ENCODE data around the gene FAM43B.

FAM43B gene

GRCh38 chr1:20593756-20594155 is 41.4 kb downstream of the FAM43B start:
- WGBS (ENCODE audit: insufficient coverage, insufficient read length) = no CpG with 5 or more reads among the region's 5 CpGs
- H3K4me3 ChIP-seq (ENCODE audit: low read length) = no peak overlapping the region

GRCh38 chr1:20594746-20595145 is 42.4 kb downstream of the FAM43B start:
- Histone ChIP-seq H3K9me3 (ENCODE audit: control insufficient read depth, insufficient read depth, low read length) (no peaks in the 10 kb centered on the region), H3K36me3 (ENCODE audit: control insufficient read depth, insufficient read depth, low read length) (no peaks in the 10 kb centered on the region), H3K4me1 (ENCODE audit: control insufficient read depth, insufficient read depth, low read length) (no peaks in the 10 kb centered on the region), H3K27me3 (ENCODE audit: control insufficient read depth, insufficient read depth, low read length) (no peaks in the 10 kb centered on the region), H3K4me3 (ENCODE audit: low read length) (no peak overlapping the region), H3K27ac (ENCODE audit: low read length) (no peak overlapping the region)
- WGBS (ENCODE audit: insufficient coverage, insufficient read length) = no CpG with 5 or more reads among the region's 14 CpGs
- DNase-seq (ENCODE audit: low read depth, low spot score) = no peak

More at GRCh38 chr1:20593756-20594155, 41.4 kb downstream of the FAM43B start:
- Histone ChIP-seq H3K9me3 (ENCODE audit: control insufficient read depth, insufficient read depth, low read length) (no peaks in the 10 kb centered on the region), H3K36me3 (ENCODE audit: control insufficient read depth, insufficient read depth, low read length) (no peaks in the 10 kb centered on the region), H3K27me3 (ENCODE audit: control insufficient read depth, insufficient read depth, low read length) (no peaks in the 10 kb centered on the region), H3K27ac (ENCODE audit: low read length) (no peak overlapping the region), H3K4me1 (ENCODE audit: control insufficient read depth, insufficient read depth, low read length) (peaks cover 2% of the 10 kb centered on the region; the same call in 1 of the 2 replicates)
- DNase-seq (ENCODE audit: low read depth, low spot score) = no peak

- WGBS (ENCODE audit: insufficient coverage, insufficient read length) = no CpG with 5 or more reads among the region's 6 CpGs
- Histone ChIP-seq H3K27me3 (ENCODE audit: control insufficient read depth, insufficient read depth, low read length) (no peaks in the 10 kb centered on the region), H3K27ac (ENCODE audit: low read length) (no peak overlapping the region), H3K9me3 (ENCODE audit: control insufficient read depth, insufficient read depth, low read length) (no peaks in the 10 kb centered on the region), H3K4me1 (ENCODE audit: control insufficient read depth, insufficient read depth, low read length) (no peaks in the 10 kb centered on the region), H3K36me3 (ENCODE audit: control insufficient read depth, insufficient read depth, low read length) (no peaks in the 10 kb centered on the region), H3K4me3 (ENCODE audit: low read length) (no peak overlapping the region)
- DNase-seq (ENCODE audit: low read depth, low spot score) = no peak
Observed at GRCh38 chr1:20596106-20596505, 43.7 kb downstream of the FAM43B start.

- Histone ChIP-seq H3K9me3 (ENCODE audit: control insufficient read depth, insufficient read depth, low read length) (no peaks in the 10 kb centered on the region), H3K36me3 (ENCODE audit: control insufficient read depth, insufficient read depth, low read length) (no peaks in the 10 kb centered on the region), H3K4me1 (ENCODE audit: control insufficient read depth, insufficient read depth, low read length) (no peaks in the 10 kb centered on the region), H3K4me3 (ENCODE audit: low read length) (no peak overlapping the region), H3K27ac (ENCODE audit: low read length) (no peak overlapping the region), H3K27me3 (ENCODE audit: control insufficient read depth, insufficient read depth, low read length) (no peaks in the 10 kb centered on the region)
- DNase-seq (ENCODE audit: low read depth, low spot score) = no peak
- no CpG with 5 or more reads among the region's 3 CpGs for WGBS (ENCODE audit: insufficient coverage, insufficient read length)
Observed at GRCh38 chr1:20597650-20598049, 45.3 kb downstream of the FAM43B start.

- Histone ChIP-seq H3K4me1 (ENCODE audit: control insufficient read depth, insufficient read depth, low read length) (no peaks in the 10 kb centered on the region), H3K36me3 (ENCODE audit: control insufficient read depth, insufficient read depth, low read length) (no peaks in the 10 kb centered on the region), H3K27ac (ENCODE audit: low read length) (no peak overlapping the region), H3K9me3 (ENCODE audit: control insufficient read depth, insufficient read depth, low read length) (no peaks in the 10 kb centered on the region), H3K27me3 (ENCODE audit: control insufficient read depth, insufficient read depth, low read length) (no peaks in the 10 kb centered on the region), H3K4me3 (ENCODE audit: low read length) (no peak overlapping the region)
- no CpG with 5 or more reads among the region's 5 CpGs for WGBS (ENCODE audit: insufficient coverage, insufficient read length)
- DNase-seq (ENCODE audit: low read depth, low spot score) = no peak
Observed at GRCh38 chr1:20600156-20600555, 47.8 kb downstream of the FAM43B start.

GRCh38 chr1:20601129-20601825 is 48.9 kb downstream of the FAM43B start:
- WGBS (ENCODE audit: insufficient coverage, insufficient read length) = no CpG with 5 or more reads among the region's 5 CpGs
- no peak overlapping the region for H3K27ac ChIP-seq (ENCODE audit: low read length)

GRCh38 chr1:20602851-20603450 is 50.6 kb downstream of the FAM43B start:
- no CpG with 5 or more reads among the region's 4 CpGs for WGBS (ENCODE audit: insufficient coverage, insufficient read length)
- H3K27me3 ChIP-seq (ENCODE audit: control insufficient read depth, insufficient read depth, low read length) = no peaks in the 10 kb centered on the region
- no peak overlapping the region for H3K27ac ChIP-seq (ENCODE audit: low read length)

More at GRCh38 chr1:20601129-20601825, 48.9 kb downstream of the FAM43B start:
- Histone ChIP-seq H3K9me3 (ENCODE audit: control insufficient read depth, insufficient read depth, low read length) (no peaks in the 10 kb centered on the region), H3K36me3 (ENCODE audit: control insufficient read depth, insufficient read depth, low read length) (no peaks in the 10 kb centered on the region), H3K4me1 (ENCODE audit: control insufficient read depth, insufficient read depth, low read length) (no peaks in the 10 kb centered on the region), H3K4me3 (ENCODE audit: low read length) (no peak overlapping the region), H3K27me3 (ENCODE audit: control insufficient read depth, insufficient read depth, low read length) (no peaks in the 10 kb centered on the region)
- DNase-seq (ENCODE audit: low read depth, low spot score) = no peak

GRCh38 chr1:20603504-20604464 is 51.4 kb downstream of the FAM43B start:
- Histone ChIP-seq H3K4me1 (ENCODE audit: control insufficient read depth, insufficient read depth, low read length) (no peaks in the 10 kb centered on the region), H3K36me3 (ENCODE audit: control insufficient read depth, insufficient read depth, low read length) (no peaks in the 10 kb centered on the region), H3K9me3 (ENCODE audit: control insufficient read depth, insufficient read depth, low read length) (no peaks in the 10 kb centered on the region), H3K27me3 (ENCODE audit: control insufficient read depth, insufficient read depth, low read length) (no peaks in the 10 kb centered on the region), H3K4me3 (ENCODE audit: low read length) (no peak overlapping the region), H3K27ac (ENCODE audit: low read length) (no peak overlapping the region)
- WGBS (ENCODE audit: insufficient coverage, insufficient read length) = no CpG with 5 or more reads among the region's 9 CpGs
- DNase-seq (ENCODE audit: low read depth, low spot score) = no peak

More at GRCh38 chr1:20602851-20603450, 50.6 kb downstream of the FAM43B start:
- H3K36me3 ChIP-seq (ENCODE audit: control insufficient read depth, insufficient read depth, low read length) = no peaks in the 10 kb centered on the region
- no peak for DNase-seq (ENCODE audit: low read depth, low spot score)
- no peaks in the 10 kb centered on the region for H3K9me3 ChIP-seq (ENCODE audit: control insufficient read depth, insufficient read depth, low read length)
- H3K4me3 ChIP-seq (ENCODE audit: low read length) = no peak overlapping the region
- no peaks in the 10 kb centered on the region for H3K4me1 ChIP-seq (ENCODE audit: control insufficient read depth, insufficient read depth, low read length)
